ENCODE data around the gene MPZL3. TPM values are rescaled to one million over a fixed set of nuclear protein-coding genes. Genes with fewer than 3 reads are reported as not detected.

Gene MPZL3
- total RNA-seq, 4 donors from 2014 or later = 17.4 to 44.4 (median 32.4) TPM

DNA sequence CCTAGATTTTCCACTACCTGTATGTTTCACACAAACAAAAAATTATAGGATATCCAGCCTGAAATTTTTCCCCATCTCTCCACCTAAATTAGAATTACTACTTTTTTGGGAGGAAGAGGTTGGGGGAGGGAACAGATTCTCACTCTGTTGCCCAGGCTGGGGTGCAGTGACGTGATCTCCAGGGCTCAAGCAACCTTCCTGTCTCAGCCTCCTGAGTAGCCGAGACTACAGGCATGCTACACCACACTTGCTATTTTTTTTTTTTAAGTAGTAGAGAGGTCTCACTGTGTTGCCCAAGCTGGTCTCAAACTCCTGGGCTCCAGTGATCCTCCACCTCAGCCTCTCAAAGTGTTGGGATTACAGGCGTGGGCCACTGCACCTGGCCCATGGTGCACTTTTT, 36.9 kb downstream of the MPZL3 start:
- H3K9me3 ChIP-seq = no peaks in the 10 kb centered on the region
- DNase-seq = no peak
- H3K4me3 ChIP-seq = no peak overlapping the region
- peaks cover 0 to 15% (median 0%) of the 10 kb centered on the region in 4 donors for H3K27me3 ChIP-seq
- no peaks in the 10 kb centered on the region for H3K36me3 ChIP-seq
- H3K4me1 ChIP-seq = peaks cover 0 to 9% (median 0%) of the 10 kb centered on the region in 3 donors
- intact Hi-C loops (cut with DNase I) = no loop called here
- 75 to 77% methylated on average over 3 of the region's 3 CpGs for WGBS, 2 donors
- no peak for TF ChIP-seq POLR2A (IDR thresholded peaks at IDR 0.05)
- TF ChIP-seq, protein P1, sequence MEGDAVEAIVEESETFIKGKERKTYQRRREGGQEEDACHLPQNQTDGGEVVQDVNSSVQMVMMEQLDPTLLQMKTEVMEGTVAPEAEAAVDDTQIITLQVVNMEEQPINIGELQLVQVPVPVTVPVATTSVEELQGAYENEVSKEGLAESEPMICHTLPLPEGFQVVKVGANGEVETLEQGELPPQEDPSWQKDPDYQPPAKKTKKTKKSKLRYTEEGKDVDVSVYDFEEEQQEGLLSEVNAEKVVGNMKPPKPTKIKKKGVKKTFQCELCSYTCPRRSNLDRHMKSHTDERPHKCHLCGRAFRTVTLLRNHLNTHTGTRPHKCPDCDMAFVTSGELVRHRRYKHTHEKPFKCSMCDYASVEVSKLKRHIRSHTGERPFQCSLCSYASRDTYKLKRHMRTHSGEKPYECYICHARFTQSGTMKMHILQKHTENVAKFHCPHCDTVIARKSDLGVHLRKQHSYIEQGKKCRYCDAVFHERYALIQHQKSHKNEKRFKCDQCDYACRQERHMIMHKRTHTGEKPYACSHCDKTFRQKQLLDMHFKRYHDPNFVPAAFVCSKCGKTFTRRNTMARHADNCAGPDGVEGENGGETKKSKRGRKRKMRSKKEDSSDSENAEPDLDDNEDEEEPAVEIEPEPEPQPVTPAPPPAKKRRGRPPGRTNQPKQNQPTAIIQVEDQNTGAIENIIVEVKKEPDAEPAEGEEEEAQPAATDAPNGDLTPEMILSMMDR (IDR thresholded peaks at IDR 0.05) = no peak
- peak overlapping the region in 1 of 4 donors; percentile 42 for H3K27ac ChIP-seq

DNA sequence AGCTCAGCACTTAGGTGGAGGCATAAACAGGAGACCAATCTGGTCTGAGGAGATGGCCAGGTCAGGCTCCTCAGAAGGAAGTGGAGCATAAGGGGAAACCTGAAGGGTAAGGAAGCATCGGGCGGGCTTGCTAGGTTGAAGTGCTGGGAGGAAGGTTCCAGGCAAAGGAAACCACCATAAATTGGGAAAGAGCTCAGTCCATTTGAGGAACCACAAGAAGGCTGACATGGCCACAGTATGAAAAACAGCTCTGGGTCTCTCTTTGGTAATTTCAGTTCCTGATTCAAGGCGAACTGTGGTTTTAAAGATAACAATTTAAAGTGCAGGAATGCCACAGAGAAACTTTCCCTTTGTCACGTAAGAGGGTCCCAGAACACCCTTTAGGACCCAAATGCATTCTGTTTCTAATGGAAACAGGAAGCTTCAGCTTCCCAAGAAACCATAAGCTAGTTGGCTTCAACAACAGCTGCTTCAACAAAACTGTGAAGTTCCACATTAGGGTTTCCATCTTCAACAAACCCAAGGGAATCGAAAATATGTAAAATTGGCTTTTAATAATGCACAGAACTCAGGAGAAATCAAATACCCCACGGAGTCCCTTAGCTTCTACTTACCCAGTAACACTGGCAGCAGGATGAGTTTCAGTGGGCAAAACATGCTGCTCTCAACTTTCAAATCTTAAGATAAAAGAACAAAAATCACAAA, 37.8 kb downstream of the MPZL3 start:
- Histone ChIP-seq H3K27me3 (peaks cover 0 to 21% (median 0%) of the 10 kb centered on the region in 4 donors), H3K36me3 (no peaks in the 10 kb centered on the region), H3K4me3 (no peak overlapping the region), H3K4me1 (peaks cover 0 to 9% (median 0%) of the 10 kb centered on the region in 3 donors), H3K27ac (no peak overlapping the region), H3K9me3 (no peaks in the 10 kb centered on the region)
- intact Hi-C loops (cut with DNase I) = no loop called here
- no peak for TF ChIP-seq POLR2A (IDR thresholded peaks at IDR 0.05)
- TF ChIP-seq, protein P1 (IDR thresholded peaks at IDR 0.05) = no peak
- DNase-seq = no peak
- 67 to 70% methylated on average over 6 of the region's 6 CpGs for WGBS, 2 donors

DNA sequence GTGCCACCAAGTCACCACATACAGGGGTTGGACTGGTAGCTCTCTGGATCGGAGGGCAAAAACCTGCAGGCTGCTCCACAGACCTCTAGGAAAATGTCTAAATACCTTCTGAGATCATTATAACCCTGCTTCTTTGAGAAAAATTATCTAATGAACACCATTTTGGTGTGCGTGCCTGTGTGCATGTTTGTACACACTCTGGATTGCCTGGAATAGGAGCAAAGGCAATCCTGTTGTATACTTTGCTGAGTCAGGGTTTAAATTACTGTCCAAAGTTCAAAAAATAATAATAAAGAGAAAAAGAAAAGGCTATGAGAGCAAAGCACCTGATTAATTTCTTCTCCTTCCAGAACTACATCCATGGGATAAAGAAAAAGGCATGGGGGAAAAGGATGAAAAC, 38.4 kb downstream of the MPZL3 start:
- intact Hi-C loops (cut with DNase I) = no loop called here

DNA sequence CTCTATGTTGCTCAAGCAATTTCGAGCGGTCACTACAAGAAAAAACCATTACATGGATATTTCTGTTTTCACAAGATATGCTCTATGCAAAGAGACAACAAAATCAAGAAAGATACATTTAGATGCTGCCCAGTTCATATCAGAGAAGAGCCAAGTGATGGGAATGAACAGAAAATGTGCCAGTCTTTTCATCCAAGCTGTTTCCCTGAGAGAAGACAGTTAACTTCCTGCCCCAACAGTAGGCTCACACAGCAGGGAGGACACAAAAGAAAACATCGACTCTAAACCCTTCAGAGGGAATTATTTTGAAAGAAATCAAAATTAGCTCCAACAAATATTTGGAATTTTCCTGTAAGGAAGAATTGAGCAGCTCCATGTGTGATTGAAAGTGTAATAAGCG, 39.0 kb downstream of the MPZL3 start:
- H3K27me3 ChIP-seq = peaks cover 0 to 21% (median 0%) of the 10 kb centered on the region in 4 donors
- H3K36me3 ChIP-seq = no peaks in the 10 kb centered on the region
- no peak overlapping the region for H3K27ac ChIP-seq
- intact Hi-C loops (cut with DNase I) = no loop called here
- H3K4me1 ChIP-seq = peaks cover 0 to 9% (median 0%) of the 10 kb centered on the region in 3 donors
- 68 to 87% methylated on average over 4 of the region's 4 CpGs for WGBS, 2 donors
- no peak for DNase-seq
- no peak for TF ChIP-seq POLR2A (IDR thresholded peaks at IDR 0.05)
- TF ChIP-seq, protein P1 (IDR thresholded peaks at IDR 0.05) = no peak
- H3K9me3 ChIP-seq = no peaks in the 10 kb centered on the region
- no peak overlapping the region for H3K4me3 ChIP-seq

More for the DNA sequence above, 38.4 kb downstream of the MPZL3 start:
- Histone ChIP-seq H3K27me3 (peaks cover 0 to 21% (median 0%) of the 10 kb centered on the region in 4 donors), H3K4me1 (peaks cover 0 to 9% (median 0%) of the 10 kb centered on the region in 3 donors), H3K36me3 (no peaks in the 10 kb centered on the region), H3K4me3 (no peak overlapping the region), H3K9me3 (no peaks in the 10 kb centered on the region), H3K27ac (no peak overlapping the region)
- 75 to 96% methylated on average over 2 of the region's 2 CpGs for whole genome bisulfite sequencing, 2 donors
- no peak for DNase-seq
- TF ChIP-seq POLR2A (IDR thresholded peaks at IDR 0.05) = no peak
- TF ChIP-seq, protein P1 (IDR thresholded peaks at IDR 0.05) = no peak

DNA sequence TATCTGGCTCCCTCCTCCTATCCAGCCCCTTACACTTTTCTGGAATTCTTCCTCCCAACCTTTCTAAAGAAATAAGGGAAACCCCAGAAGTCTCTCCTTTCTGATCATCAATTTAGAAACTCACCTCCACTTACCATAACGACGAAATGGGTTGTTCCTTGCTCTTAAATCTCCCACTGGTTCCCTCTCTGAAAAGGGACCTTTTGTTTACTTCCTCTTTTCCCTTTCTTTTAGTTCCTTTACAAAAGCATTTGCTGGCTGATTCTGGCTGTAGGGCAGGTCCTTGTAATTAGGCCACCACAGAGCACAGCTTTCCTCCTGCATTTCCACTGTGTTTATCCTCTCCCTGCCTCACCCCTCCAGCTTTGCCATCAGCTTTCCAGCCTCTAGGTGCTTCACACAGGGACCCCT, 39.4 kb downstream of the MPZL3 start:
- 57 to 68% methylated on average over 2 of the region's 2 CpGs for WGBS, 2 donors
- Histone ChIP-seq H3K27me3 (peaks cover 0 to 21% (median 0%) of the 10 kb centered on the region in 4 donors), H3K4me1 (peaks cover 0 to 9% (median 0%) of the 10 kb centered on the region in 3 donors), H3K4me3 (no peak overlapping the region), H3K9me3 (no peaks in the 10 kb centered on the region), H3K36me3 (no peaks in the 10 kb centered on the region), H3K27ac (no peak overlapping the region)
- intact Hi-C loops (cut with DNase I) = no loop called here
- TF ChIP-seq, protein P1 (IDR thresholded peaks at IDR 0.05) = no peak
- no peak for TF ChIP-seq POLR2A (IDR thresholded peaks at IDR 0.05)
- DNase-seq = no peak

Measured in esophagus squamous epithelium (tissue), 5 donors.